Measurements from ENCODE around the gene SCLT1.
A peak's percentile ranks its signal among the peaks of the same experiment; 100 is the strongest.
"Not testable (repeated sequence)": the region's sequence is repeated elsewhere in the genome, so short reads cannot be mapped to it uniquely, and the experiment has no call there.

SCLT1 gene

GRCh38 chr4:129069537-129069936, 23.8 kb downstream of the SCLT1 start:
- FAIRE-seq = not testable (repeated sequence)

GRCh38 chr4:129064717-129065116, 28.6 kb downstream of the SCLT1 start:
- FAIRE-seq = no peak

DNA sequence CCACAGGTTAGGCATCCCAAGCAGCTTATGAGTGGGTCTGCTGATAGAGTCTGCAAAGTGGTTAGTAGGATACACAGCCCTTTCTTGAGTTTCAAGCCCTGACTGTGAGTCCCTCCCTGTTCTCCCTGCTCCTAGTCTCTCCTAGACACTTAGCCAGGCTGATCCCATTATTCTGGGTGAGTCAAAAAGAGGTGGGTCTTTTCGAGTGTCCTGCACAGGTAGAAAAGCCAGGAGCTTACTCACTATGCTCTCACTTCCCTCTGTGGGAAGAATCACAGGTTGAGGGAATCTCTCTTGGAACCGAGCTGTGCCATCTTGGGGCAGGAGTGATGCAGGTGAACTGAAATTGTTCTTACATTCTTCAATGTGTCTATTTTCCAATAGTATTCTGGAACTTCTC, 29.7 kb downstream of the SCLT1 start:
- no peak for FAIRE-seq

GRCh38 chr4:129062580-129062979, 30.8 kb downstream of the SCLT1 start:
- FAIRE-seq = no peak

DNA sequence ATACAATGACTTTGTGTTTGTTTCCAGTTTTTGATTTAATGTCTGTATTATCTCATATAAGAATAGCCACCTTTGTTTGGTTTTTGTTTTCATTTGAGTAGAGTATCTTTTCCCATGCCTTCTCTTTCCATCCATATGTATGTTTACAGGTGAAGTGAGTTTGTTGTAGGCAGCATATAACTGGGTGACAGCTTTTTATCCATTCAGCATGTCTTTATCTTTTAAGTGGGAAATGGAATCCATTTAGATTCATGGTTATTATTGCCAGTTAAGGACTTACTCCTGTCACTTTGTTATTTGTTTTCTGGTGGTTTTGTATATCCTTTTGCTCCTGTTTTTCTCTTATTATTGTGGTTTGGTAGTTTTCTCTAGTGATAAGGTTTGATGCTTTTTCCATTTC, 34.3 kb downstream of the SCLT1 start:
- no peak for FAIRE-seq

DNA sequence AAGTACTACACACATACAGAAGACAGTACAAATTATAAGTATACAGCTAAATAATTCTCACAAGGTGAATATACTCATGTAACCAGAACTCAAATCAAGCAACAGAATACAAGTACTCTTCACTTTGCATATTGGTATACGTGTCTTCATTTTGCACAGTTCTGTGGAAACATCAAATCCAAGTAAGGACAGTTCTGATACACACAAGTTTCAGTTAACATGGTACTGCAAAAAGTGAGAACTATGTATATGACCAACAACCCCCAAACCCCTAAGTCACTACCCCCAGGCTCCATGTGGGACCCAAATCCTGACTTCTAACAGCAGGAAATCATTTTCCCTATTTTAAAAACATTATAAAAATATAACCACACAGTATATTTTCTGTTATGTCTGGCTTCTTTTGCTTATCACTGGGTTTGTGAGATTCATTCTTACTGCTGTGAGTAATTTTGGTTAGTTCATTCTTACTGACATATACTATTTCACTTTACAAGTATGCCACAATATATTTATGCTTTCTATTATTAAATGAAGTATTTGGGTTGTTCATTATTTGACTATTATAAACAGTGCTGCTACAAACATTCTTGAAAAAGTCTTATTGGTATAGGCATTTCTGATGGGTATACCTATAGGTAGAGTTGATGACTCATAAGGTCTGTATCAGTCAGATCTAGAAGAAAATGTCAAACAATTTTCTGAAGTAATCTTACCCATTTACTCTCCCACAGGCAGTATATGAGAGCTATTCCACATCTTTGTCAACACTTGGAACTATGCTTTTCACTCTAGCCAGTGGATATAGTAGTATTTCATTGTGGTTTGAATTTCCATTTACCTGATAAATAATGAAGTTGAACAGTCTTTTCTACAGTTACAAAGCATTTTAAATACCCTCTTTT, 47.0 kb downstream of the SCLT1 start:
- no peak for FAIRE-seq

DNA sequence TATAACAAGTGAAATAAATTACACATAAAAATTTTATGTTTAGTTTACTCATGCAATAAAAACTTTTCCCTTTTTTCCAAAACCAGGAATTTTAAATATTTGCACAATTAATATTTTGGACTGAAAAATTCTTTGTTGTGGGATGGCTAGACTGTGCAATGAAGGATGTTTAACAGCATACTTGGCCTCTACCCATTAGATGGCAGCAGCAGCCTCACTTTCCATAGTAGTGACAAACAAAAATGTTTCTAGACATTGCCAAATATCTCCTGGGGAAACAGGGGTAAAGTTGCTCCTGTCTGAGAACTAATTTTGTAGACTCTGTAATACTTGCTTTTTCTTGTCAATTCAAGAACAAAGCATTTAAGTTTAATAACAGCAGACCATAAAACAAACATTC, 49.8 kb downstream of the SCLT1 start:
- peak; percentile 69 for FAIRE-seq

DNA sequence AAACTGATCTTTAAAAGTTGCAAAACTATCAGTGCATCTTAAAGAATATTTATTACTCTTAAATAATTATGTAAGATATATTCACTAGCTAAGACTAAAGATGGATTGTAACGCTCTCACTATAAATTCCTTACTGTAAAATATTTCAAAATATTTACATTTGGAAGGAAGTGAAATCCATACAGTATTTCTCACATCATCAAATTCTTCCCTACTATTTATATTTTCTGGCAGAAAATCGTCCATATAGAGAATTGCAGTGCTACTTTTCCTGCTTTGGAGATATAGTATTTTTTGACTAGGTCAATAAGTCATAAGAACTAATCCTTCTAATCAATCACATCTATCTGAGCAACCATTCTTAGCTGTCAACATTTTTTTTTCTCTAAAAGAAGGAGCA, 52.9 kb downstream of the SCLT1 start:
- no peak for FAIRE-seq

DNA sequence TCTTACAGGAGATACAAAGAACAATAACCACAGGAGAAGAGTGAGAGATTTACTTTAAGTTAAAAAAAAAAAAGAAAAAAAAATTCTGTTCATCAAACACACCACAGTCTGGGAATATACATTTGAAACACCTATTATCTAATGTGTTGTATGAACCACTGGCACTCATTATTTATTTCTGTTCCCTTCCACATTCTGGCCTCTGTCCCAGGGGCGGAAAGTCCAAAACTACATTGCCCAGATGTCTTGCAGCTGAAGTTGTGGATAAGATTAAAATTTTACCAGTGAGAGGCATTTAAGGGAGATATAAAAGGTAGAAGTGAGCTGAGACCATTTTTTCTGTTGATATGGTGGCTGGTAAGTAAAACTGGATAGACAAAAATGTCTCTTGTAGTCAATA, 56.2 kb downstream of the SCLT1 start:
- no peak for FAIRE-seq

- FAIRE-seq = no peak
Measured at GRCh38 chr4:129014566-129015509, 78.5 kb downstream of the SCLT1 start.

GRCh38 chr4:129008096-129008495, 85.2 kb downstream of the SCLT1 start:
- FAIRE-seq = no peak

- no peak for FAIRE-seq
Measured at GRCh38 chr4:128986908-128987307, 106.4 kb downstream of the SCLT1 start.

DNA sequence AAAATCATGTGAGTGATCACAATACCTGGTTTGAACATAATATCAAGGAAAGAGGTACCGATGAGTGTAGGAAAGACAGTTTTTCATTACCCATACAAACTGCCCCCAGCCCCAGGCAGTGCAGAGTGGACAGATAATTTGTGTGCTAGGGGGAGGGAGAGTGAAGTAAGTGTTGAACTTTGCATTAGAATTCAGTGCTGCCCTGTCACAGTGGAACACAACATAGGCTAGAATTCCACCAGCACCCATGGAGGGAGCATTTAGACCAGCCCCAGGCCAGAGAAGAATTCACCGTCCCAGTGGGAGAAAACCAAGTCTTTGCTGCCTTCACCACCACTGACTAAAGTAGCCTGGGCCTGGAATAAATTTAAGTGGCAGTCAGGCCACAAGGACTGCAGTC, 107.3 kb downstream of the SCLT1 start:
- no peak for FAIRE-seq

DNA sequence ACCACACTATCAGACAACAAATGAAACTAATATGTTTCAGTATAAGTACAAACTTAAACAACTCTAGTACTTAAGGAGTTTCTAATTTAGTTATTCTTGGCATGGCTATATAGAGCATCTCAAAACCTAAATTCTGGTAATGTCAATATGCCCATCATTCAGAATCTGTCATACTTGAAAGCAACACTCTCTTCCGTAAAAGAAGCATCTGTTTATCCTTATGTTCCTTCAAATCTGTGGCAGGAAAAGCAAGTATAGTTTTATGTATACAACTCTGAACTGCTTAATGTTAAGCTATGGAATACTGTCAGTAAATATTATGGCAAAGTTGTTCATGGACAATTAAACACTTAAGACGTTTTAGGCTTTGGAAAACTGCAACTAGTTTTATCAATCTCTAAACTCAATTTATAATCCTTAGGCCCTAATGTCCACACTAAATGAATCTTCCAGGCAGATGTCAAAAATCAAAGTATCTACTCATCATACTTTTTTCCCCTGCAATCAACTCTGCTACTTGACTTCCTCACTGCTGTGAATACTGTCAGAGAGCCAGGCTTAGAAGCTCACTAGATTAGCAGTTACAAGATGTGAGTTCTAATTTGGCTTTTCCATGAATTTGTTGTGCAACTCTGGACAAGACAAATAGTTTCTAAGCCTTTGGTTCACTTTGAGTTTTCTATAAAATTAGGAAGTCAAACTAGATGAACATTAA, 109.4 kb downstream of the SCLT1 start:
- FAIRE-seq = no peak

- no peak for FAIRE-seq
Measured at GRCh38 chr4:128981377-128981776, 112.0 kb downstream of the SCLT1 start.

- no peak for FAIRE-seq
Measured at GRCh38 chr4:128980816-128981326, 112.5 kb downstream of the SCLT1 start.

DNA sequence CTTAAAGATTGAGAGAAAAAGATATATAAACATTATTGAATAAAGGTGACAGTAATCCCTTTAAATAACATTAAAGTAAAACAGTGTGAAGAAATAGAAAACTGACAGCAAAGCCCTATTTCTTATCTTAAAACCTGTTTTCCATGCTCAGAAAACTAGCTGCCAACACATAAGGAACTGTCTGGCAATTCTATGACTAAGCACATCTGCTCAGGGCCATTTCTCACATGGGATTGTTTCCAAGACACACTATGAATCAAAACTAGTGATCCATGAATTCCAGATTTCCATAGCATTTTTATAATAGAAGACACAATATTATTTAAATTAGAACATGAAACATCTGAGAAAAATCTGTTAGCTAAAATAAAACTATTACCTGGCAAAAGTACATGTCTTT, 113.4 kb downstream of the SCLT1 start:
- no peak for FAIRE-seq

GRCh38 chr4:128978985-128979384, 114.4 kb downstream of the SCLT1 start:
- FAIRE-seq = no peak

GRCh38 chr4:128974136-128974581, 119.2 kb downstream of the SCLT1 start:
- no peak for FAIRE-seq

GRCh38 chr4:128973384-128973783, 120.0 kb downstream of the SCLT1 start:
- no peak for FAIRE-seq

DNA sequence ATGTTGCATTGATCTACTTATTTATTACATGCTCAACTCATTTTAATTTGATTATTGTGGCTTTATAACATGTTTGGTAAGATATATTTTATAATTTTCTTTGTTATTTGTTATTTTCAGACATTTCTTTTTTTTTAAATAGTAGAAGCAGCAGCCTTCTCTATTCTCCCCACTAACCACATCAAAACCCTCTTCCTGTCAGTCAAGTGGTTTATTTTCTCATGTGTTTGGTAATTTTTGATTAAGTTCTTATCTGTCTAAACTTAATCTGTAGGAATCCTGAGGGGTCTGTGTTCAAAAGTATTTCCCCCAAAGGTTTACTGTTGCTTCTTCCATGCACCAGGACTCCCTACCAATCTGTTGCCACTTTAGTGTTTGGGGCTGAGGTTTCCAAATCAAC, 131.9 kb downstream of the SCLT1 start:
- FAIRE-seq = no peak

- no peak for FAIRE-seq
Measured at GRCh38 chr4:128958194-128958593, 135.1 kb downstream of the SCLT1 start.

- FAIRE-seq = no peak
Measured at GRCh38 chr4:128957459-128957858, 135.9 kb downstream of the SCLT1 start.

Data from G401.6 (cell line).